Measurements from ENCODE around the gene EIF2B1. TPM values are rescaled to one million over a fixed set of nuclear protein-coding genes. Genes with fewer than 3 reads are reported as not detected.

Gene EIF2B1
- total and polyA plus RNA-seq, 2 donors from 2014 or later: 25.0 to 48.0 TPM

DNA sequence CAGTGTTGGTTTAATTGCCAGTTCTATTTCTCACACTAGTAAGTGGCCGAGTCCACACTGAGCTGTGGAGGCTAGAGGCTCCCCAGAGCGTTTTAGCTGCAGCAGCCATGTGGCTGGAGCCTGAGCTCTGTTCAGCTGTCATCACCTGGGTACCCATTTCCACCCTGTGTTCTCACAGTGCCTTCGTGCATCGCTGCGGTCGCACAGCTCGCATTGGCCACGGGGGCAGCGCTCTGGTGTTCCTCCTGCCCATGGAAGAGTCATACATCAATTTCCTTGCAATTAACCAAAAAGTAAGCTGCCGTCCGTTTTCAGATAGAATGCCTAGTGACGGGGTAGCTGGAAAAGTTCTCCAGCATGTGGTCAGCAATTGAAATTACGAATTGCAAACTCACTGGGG, 15.9 kb downstream of the EIF2B1 start:
- Histone ChIP-seq H3K4me3 (ENCODE audit: low read length in 3 of 3) (no peak overlapping the region), H3K27ac (ENCODE audit: low read depth in 2 of 2, low read length in 2 of 2) (no peak overlapping the region), H3K9me3 (ENCODE audit: control insufficient read depth in 2 of 3, insufficient read depth in 1 of 3, low read length in 3 of 3) (no peaks in the 10 kb centered on the region), H3K36me3 (ENCODE audit: control insufficient read depth in 2 of 3, insufficient read depth in 3 of 3, low read length in 3 of 3) (peaks cover 21 to 73% (median 56%) of the 10 kb centered on the region in 3 donors), H3K27me3 (ENCODE audit: control insufficient read depth, insufficient read depth, low read length) (no peaks in the 10 kb centered on the region), H3K9ac (ENCODE audit: low read length in 3 of 3) (no peak overlapping the region), H3K4me1 (ENCODE audit: control insufficient read depth in 2 of 3, insufficient read depth in 2 of 3, low read depth in 1 of 3, low read length in 3 of 3) (no peaks in the 10 kb centered on the region)
- intact Hi-C loops (cut with DNase I): no loop called here
- no peak for FAIRE-seq
- no peak for DNase-seq
- TF ChIP-seq, protein P1, sequence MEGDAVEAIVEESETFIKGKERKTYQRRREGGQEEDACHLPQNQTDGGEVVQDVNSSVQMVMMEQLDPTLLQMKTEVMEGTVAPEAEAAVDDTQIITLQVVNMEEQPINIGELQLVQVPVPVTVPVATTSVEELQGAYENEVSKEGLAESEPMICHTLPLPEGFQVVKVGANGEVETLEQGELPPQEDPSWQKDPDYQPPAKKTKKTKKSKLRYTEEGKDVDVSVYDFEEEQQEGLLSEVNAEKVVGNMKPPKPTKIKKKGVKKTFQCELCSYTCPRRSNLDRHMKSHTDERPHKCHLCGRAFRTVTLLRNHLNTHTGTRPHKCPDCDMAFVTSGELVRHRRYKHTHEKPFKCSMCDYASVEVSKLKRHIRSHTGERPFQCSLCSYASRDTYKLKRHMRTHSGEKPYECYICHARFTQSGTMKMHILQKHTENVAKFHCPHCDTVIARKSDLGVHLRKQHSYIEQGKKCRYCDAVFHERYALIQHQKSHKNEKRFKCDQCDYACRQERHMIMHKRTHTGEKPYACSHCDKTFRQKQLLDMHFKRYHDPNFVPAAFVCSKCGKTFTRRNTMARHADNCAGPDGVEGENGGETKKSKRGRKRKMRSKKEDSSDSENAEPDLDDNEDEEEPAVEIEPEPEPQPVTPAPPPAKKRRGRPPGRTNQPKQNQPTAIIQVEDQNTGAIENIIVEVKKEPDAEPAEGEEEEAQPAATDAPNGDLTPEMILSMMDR (IDR thresholded peaks at IDR 0.05; ENCODE audit: borderline replicate concordance, extremely low read depth, insufficient read depth): no peak

DNA sequence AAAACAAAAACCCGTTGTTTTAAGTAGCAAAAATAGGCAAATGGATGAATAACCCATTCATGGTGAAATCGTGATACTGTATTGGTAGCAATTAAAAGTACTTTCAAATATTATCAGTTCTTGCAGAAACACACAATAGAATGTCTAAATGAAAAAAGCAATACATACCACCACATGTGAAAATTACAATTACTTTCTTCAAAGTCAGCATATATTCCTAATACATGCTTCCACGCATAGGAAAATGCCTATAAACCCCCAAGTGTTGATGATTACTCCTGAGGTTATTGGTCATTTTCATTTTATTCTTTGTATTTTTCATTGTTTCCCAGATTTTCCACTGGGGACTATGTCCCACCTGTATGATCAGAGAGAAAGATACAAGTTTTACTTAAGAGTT, 16.3 kb downstream of the EIF2B1 start:
- H3K4me1 ChIP-seq (ENCODE audit: control insufficient read depth in 2 of 3, insufficient read depth in 2 of 3, low read depth in 1 of 3, low read length in 3 of 3): no peaks in the 10 kb centered on the region
- H3K27me3 ChIP-seq (ENCODE audit: control insufficient read depth, insufficient read depth, low read length): no peaks in the 10 kb centered on the region
- intact Hi-C loops (cut with DNase I): no loop called here
- H3K9me3 ChIP-seq (ENCODE audit: control insufficient read depth in 2 of 3, insufficient read depth in 1 of 3, low read length in 3 of 3): no peaks in the 10 kb centered on the region
- H3K9ac ChIP-seq (ENCODE audit: low read length in 3 of 3): no peak overlapping the region
- peaks cover 21 to 73% (median 56%) of the 10 kb centered on the region in 3 donors for H3K36me3 ChIP-seq (ENCODE audit: control insufficient read depth in 2 of 3, insufficient read depth in 3 of 3, low read length in 3 of 3)
- FAIRE-seq: no peak
- DNase-seq: no peak
- TF ChIP-seq, protein P1 (IDR thresholded peaks at IDR 0.05; ENCODE audit: borderline replicate concordance, extremely low read depth, insufficient read depth): no peak
- H3K4me3 ChIP-seq (ENCODE audit: low read length in 3 of 3): no peak overlapping the region
- no peak overlapping the region for H3K27ac ChIP-seq (ENCODE audit: low read depth in 2 of 2, low read length in 2 of 2)

DNA sequence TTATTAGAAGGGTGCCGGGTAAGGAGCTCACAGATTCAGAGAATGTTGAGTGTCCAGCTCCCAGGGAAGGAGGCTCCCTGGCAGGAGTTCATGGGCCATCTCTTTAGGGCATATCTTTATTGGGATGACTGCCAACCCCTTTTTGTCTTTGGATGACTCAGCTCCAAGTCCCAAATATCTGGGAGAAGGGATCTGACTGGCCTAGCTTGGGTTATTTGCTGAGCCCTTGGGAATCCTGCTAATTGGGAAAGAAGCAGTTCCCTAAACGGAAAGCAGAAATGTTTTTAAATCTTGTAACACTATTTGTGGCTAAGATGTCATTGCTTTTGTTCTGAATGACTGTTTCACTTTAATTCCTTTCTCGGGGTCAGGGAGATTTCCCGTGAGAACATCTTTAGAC, 19.0 kb downstream of the EIF2B1 start:
- intact Hi-C loops (cut with DNase I): no loop called here
- no peak overlapping the region for H3K9ac ChIP-seq (ENCODE audit: low read length in 3 of 3)
- no peaks in the 10 kb centered on the region for H3K4me1 ChIP-seq (ENCODE audit: control insufficient read depth in 2 of 3, insufficient read depth in 2 of 3, low read depth in 1 of 3, low read length in 3 of 3)
- FAIRE-seq (no peak), DNase-seq (no peak)
- H3K27ac ChIP-seq (ENCODE audit: low read depth in 2 of 2, low read length in 2 of 2): no peak overlapping the region
- no peaks in the 10 kb centered on the region for H3K27me3 ChIP-seq (ENCODE audit: control insufficient read depth, insufficient read depth, low read length)
- H3K4me3 ChIP-seq (ENCODE audit: low read length in 3 of 3): no peak overlapping the region
- TF ChIP-seq, protein P1 (IDR thresholded peaks at IDR 0.05; ENCODE audit: borderline replicate concordance, extremely low read depth, insufficient read depth): no peak
- H3K36me3 ChIP-seq (ENCODE audit: control insufficient read depth in 2 of 3, insufficient read depth in 3 of 3, low read length in 3 of 3): peaks cover 17 to 71% (median 52%) of the 10 kb centered on the region in 3 donors
- H3K9me3 ChIP-seq (ENCODE audit: control insufficient read depth in 2 of 3, insufficient read depth in 1 of 3, low read length in 3 of 3): no peaks in the 10 kb centered on the region

DNA sequence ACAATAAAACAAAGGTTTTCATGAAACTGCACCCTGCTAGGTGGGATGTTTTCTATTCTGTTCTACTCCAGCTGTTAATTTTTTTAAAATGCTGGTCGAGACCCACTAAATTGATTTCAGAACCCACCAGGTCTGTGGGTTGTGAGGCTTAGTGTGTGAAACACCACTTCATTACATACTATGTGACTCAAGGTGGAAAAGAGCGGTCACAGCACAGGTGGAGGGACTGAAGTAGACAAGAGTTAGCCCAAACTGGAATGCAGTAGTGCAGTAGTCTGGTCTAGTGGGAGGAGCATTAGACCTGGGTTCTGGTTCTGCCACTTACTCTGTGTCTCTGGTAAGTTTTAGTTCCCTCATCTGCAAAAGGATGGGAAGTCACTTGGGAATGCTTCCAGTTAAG, 19.4 kb downstream of the EIF2B1 start:
- H3K9me3 ChIP-seq (ENCODE audit: control insufficient read depth in 2 of 3, insufficient read depth in 1 of 3, low read length in 3 of 3): no peaks in the 10 kb centered on the region
- peaks cover 17 to 73% (median 52%) of the 10 kb centered on the region in 3 donors for H3K36me3 ChIP-seq (ENCODE audit: control insufficient read depth in 2 of 3, insufficient read depth in 3 of 3, low read length in 3 of 3)
- DNase-seq (no peak), FAIRE-seq (no peak)
- no peaks in the 10 kb centered on the region for H3K27me3 ChIP-seq (ENCODE audit: control insufficient read depth, insufficient read depth, low read length)
- no peak overlapping the region for H3K27ac ChIP-seq (ENCODE audit: low read depth in 2 of 2, low read length in 2 of 2)
- H3K4me3 ChIP-seq (ENCODE audit: low read length in 3 of 3): no peak overlapping the region
- intact Hi-C loops (cut with DNase I): no loop called here
- TF ChIP-seq, protein P1 (IDR thresholded peaks at IDR 0.05; ENCODE audit: borderline replicate concordance, extremely low read depth, insufficient read depth): no peak
- H3K4me1 ChIP-seq (ENCODE audit: control insufficient read depth in 2 of 3, insufficient read depth in 2 of 3, low read depth in 1 of 3, low read length in 3 of 3): no peaks in the 10 kb centered on the region
- H3K9ac ChIP-seq (ENCODE audit: low read length in 3 of 3): no peak overlapping the region

Data from kidney (tissue), 14 donors.